Fibroblast of the conjunctiva (primary cell): Measurements from ENCODE around the gene ATP8A2.
"Not testable (repeated sequence)": the region's sequence is repeated elsewhere in the genome, so short reads cannot be mapped to it uniquely, and the experiment has no call there.

ENCODE experiments used
- DNase-seq: peaks from one replicate; pipeline ENCODE4 v3.0.0-alpha.2; 2010; ENCODE audit warnings: low read depth

Gene ATP8A2

DNA sequence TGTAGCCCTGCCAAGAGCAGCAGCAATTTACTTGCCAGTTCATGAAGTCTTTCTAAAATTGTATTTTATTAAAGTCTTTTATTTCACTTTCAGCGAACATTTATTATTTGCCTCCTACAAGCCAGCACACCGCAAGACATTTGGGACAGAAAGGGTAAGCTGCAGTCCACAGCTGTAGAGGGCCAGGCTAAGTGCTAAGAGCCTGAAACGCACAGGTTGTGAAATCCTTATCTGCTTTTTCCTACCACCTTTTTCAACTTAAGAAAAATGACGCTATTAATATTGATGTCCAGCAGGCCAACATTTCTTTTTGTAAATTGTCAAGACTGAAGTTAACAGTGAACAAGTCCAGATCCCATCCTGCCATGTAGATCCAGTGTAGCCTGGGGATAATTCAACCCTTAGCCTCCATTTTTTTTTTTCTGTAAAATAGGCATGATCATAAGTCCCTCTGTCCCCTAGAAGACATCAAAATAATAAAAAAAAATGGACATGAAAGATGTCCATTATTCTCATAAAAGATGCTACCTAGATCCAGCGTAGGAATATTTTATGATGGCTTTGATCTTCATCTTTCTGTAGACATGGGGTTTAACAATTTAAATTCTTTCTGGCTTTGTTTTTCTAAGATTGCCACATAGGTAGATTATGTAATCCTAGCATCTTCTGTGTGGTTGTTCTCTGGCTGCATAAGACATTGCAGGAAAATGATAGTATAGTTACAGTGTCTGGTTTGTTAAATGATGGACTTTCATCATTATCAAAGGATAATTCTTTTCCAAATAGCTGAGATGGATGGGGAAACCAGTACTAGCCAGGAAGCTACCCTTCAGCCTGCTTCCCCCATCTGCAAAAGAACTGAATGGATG lies 551.7 kb downstream of the ATP8A2 start:
- DNase-seq, result no peak

DNA sequence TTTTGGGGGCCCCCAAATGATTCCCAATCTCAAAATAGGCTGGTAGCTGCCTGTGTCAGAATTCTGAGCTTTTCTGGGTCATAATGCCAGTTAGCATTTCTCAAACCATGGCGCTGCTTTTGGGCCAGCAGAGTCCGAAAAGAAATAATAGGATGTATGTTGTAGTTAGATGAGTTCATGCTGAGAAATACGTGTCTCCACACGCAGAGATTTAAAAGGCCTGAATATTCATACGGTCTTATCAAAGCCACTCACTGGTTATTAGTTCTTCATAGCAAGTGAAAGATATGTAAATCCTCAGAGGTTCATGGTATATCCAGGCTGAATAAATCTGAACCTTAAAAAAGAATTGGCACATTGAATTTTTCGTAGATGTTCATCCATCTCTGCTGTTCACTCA lies 555.6 kb downstream of the ATP8A2 start:
- no peak for DNase-seq

DNA sequence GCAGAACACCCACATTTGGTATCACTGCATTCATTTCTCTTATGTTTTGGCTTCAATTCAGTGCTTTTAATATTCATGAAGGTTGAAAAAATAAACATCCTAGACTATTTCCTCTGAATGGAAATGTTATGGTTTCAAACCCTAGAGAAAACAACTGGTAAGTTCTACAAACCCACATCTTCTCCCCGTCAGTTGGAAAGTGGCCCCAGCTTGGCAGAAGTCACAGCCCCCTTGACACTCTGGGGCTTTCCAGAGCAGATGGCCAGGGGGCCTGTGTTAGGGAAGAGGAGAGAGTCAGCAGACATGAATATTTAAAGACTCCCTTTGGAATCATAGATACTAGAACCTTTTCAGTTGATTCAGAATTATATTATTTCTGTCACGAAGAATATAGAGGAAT lies 556.2 kb downstream of the ATP8A2 start:
- DNase-seq, result peak; percentile 17

DNA sequence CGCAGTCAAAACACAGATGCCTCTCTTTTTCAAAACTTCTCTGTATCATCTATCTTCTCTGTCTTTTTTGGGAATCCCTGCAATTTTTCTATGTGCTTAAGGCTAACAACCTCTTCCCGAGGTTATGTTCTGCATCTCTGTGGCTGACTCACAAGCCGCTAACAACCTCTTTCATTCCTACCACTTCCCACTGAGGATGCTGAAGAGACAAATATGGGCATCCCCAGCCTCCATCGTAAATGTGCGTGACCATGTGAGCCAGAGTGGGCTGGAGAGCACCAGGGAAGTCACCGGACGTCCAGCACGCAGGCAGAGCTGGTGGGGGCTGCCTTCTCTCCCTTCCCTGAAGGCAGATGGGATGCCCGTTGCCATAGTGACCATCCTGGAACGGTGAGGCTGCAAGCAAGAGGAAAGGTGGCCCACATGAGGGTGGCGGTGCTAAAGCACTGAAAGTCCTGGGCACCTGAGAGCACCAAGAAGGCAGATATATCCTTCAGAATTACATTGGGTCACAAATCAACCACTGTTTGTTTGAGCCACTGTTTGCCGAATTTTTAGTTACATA lies 557.2 kb downstream of the ATP8A2 start:
- DNase-seq, result no peak

DNA sequence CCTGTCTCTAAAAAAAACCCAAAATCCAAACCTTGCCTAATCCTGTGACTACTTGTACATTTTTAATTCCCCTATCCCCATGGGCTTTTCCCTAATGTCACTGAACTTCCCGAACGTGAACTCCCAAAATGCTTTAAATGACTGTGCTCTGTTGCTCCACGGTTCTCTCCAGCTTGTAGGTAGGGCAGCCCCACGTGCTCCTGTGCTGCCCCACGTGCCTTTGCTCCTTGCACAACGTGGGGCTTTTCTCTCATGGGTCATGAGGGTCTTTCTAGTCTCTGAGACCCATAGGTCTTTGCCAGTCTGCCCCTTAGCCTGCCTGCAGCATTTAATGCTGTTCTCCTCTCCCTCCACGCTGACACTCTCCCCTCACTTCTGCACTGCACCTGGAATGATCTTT lies 558.0 kb downstream of the ATP8A2 start:
- no peak for DNase-seq

DNA sequence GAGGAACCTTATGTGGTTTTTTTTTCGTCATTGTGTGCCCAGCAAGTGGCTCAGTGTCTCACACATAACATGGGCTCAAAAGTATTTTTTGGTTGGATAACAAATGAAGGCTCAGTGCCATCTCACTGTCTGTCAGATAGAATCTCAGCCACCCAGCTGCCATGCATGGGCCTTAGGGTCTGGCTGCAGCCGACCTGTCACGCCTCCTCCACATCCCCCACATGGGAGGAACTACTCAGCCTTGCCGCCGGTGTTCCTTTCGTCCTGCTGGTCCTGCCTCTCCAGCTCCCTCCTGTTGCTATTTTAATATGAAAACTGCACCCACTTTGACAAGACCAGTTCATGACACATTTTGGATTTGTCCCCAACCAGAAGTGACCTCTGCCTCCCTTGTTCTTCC lies 558.9 kb downstream of the ATP8A2 start:
- no peak for DNase-seq

DNA sequence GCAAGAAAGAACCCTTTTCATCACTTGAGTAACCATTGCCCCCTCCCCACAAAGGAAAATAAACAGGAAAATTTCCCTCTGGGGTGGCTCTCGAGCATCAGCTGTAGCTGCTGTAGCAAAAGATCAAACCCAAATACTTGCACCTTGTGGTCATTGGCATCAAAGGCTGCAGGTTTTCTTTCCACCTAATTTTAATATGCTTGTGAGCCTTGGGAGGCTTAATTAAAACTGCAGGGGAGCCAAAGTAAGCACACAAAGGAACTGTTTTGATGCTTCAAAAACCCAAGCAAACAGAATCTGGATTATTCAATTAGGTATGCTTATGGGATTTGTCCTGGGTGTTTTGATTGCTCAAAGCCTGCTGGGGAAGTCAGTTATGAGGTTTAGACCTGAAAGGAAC lies 560.6 kb downstream of the ATP8A2 start:
- no peak for DNase-seq

DNA sequence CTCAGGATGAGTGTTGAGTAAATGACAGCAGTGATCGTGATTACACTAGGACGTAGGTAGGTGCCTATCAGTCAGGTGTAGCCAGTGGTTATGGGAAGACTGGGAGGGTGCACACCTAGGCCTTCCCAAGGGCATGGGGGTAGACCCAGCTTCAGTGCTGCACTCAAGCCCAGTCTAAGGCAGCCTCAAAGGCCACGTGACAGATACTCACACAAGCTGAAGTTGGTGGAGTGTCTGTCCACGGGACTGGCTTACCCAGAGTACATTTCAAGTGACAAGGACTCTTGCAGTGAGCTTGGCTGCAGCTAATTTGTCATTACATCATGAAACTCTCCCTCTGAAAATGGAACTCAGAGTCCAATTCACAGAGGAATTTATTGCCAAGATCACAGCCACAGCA lies 561.7 kb downstream of the ATP8A2 start:
- no peak for DNase-seq

DNA sequence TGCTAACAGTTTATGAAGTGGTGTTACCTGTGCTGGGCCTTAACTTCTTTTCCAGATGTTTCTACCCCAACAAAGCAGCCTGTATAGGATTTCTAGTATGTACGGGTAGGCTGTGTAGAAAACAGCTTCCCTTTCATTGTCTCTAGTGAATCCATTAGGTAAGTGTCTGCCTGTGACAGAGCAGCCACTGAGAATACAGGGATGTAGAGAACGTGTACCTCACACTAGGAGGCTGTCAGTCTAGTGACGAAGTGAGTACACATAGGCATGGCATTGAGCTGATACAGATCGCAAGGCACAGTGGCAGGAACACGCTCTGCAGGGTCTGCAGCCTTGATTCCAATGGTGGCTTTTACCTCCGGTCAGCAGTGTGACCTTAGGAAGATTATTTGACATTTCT lies 562.4 kb downstream of the ATP8A2 start:
- DNase-seq, result no peak

DNA sequence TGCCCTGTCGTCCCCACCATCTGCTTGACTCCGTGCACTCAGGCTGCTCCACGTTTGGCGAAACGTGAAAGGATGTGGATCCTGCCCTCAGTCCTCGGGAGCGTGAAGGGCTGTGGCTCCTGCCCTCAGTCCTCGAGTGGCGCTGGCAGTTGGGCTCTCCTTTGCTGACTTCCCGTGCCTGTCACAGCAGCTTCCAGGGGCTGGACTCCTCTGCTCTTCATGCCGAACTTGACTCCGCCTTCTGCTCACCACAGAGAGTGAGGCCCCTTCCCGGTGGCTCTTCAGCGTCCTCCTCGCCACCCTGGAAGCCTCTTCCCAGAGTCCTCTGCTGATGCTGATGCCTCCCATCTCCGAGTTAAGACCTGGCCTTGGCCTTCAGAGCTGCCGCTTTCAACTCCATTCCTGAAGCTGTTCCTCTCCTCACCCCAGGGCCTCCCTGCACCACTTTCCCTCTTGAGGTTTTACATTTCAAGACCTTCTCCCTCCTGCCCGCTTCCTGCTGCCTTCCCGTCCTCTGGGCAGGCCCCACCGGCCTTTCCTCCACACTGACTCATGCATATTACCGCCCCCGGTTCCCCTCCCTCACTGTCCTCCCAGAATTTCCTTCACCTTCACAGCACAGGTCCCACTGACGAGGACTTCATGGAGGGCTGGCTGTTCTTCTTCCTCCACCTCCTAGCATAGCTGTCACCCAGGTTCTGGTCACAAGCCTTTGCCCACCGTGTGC lies 568.4 kb downstream of the ATP8A2 start:
- DNase-seq, result no peak

DNA sequence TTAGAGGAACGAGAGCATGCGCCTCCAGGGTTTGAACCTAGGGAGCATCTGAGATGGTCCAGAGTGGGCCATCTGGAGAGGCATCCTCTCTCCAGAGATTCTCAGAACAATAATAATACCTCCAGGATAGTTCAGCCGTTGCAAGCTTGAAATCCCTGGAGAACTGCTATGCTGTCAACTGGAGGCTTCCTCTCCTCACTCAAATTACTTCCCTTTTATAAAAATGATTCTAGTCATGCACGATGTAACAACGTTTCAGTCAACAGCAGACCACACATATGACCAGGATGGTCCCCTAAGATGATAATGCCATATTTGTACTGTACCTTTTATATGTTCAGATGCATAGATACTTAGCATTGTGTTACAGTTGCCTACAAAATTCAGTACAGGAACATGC lies 571.3 kb downstream of the ATP8A2 start:
- no peak for DNase-seq

DNA sequence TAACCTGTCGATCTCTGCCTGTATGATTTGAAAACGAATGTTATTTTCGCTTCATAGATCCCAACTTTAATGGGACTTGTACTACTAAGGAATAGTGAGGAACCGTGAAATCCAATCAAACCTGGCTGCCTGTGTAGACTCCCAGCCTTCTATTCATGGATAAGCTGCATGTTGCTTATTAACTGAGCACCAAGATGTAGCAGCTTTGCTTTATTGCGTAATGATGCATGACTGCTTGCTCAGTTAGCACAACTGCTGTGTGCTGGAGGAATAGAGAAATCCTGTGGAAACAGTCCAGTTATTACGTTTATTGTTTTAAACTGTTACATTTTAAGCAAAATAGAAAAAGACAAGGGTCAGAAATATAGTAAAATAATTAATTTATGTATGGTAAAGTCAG lies 571.9 kb downstream of the ATP8A2 start:
- DNase-seq, result peak; percentile 27

DNA sequence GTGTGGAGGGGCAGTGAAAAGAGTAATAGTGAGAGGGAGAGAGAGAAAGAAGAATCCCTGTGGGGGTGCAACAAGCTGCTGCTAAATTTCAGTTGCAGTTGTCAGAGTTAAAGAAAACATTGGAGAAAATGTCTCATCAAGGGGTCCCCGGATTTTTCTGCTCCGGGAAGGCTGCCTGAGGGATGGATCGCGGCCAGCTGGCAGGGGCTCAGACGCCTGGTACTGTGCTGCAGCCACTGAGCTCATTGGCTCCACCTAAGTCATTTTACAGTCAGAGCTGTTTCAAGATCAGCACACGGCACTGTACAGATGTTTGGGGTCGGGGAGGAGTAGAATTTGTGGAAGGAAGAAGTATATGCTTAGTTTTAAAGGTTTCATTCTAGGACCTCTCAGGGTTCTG lies 573.8 kb downstream of the ATP8A2 start:
- DNase-seq, result peak; percentile 6

DNA sequence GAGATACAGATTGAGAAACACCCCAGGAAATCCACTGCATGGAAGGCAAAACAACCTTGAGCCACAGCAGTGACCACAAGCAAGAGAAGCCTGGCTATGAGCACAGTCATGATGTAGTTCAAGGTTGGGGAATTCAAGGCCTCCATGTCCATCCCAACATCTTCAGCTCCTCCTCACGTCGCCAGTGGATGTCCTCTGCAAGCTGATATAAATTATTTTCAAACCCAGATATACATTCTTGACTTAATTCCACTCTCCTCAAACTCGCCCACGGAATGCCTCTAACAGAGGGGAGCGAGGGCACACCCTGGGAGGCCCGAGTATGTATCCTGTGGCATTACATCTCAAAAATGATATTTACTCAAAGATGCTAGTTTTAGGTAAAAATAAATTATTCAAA lies 574.5 kb downstream of the ATP8A2 start:
- DNase-seq, result no peak

DNA sequence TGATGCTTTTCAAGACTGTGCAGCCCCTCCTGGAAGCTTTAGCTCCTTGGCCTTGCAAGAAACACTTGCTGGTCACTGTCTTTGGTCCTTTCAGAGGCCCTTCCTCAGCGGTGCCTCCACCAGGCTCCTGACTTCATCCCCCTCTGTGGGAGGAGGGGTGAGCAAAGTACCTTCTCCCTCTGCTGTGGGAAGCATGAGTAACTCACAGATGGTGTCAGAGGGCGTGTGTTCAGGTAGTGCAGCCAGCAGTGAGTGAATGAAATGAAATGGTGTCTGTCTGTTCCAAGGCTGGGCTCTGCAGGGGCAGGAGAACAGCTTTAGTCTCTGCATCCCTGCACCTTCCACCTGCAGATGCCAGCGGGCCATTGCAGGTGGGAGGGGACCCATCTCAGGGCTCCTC lies 577.1 kb downstream of the ATP8A2 start:
- DNase-seq, result no peak

DNA sequence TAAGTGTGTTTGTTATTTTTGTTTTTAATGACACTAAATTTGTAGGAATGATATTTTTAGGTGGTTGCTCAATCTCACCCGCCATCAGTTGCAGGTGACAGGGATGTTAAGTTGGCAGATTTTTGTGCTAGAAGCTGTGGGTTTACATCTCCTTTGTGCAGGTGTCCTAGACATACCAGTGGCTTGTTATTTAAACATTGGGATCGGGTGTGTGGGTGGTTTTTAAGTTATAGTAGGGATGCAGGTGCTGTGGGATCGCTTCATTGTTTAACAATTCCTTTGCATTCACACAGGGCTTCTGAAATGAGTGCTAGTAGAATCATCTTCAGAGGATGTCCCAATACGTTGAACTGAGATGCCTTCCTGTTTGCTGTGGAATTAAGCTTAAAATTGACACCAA lies 580.1 kb downstream of the ATP8A2 start:
- no peak for DNase-seq

DNA sequence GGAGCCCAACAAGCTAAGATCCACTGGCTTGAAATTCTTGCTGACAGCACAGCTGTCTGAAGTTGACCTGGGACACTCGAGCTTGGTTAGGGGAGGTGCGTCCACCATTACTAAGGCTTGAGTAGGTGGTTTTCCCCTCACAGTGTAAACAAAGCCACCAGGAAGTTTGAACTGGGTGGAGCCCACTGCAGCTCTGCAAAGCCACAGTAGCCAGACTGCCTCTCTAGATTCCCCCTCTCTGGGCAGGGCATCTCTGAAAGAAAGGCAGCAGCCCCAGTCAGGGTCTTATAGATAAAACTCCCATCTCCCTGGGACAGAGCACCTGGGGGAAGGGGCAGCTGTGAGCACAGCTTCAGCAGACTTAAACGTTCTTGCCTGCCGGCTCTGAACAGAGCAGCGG lies 582.3 kb downstream of the ATP8A2 start:
- DNase-seq, result not testable (repeated sequence)

DNA sequence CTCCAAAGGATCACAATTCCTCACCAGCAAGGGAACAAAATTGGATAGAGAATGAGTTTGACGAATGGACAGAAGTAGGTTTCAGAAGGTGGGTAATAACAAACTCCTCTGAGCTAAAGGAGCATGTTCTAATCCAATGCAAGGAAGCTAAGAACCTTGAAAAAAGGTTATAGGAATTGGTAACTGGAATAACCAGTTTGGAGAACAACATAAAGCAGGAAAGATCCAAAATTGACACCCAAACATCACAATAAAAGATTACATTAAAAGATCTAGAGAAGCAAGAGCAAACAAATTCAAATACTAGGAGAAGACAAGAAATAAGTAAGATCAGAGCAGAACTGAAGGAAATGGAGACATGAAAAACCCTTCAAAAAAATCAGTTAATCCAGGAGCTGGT lies 583.2 kb downstream of the ATP8A2 start:
- DNase-seq, result not testable (repeated sequence)

DNA sequence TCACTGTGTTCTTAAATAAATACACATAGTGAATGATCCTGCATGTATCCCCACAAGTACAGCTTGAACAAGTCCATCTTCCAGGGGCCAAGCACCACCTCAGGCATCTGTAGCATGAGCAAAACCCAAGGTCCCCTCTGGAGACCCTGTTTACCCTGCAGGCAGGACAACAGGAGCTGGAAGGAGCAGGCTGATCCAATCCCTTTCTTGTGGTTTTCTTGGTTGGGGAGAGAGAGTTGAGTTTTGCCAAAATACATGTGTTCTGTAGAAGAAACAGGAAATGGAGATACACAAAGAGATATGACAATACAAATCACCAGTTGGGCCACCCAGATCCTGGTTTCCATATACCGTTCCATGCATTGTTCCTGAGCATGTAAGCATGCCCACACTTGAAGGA lies 587.2 kb downstream of the ATP8A2 start:
- DNase-seq, result no peak

DNA sequence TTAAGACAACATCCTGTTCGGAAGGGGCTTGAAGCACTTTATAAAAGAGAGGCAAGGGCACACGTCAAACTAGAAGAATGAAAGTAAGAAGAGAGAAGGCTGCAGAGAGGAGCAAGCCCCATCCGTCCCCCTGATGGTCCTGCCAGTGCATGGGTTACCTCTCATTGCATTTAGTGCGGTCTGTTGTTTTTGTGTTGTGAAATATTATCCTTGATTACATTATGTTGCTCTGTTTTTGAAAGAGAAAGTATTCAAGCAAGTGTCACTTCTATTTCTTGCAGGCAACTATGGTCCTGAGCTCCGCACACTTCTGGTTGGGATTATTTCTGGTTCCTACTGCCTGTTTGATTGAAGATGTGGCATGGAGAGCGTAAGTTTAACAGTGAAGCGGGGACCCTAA lies 589.5 kb downstream of the ATP8A2 start:
- no peak for DNase-seq

DNA sequence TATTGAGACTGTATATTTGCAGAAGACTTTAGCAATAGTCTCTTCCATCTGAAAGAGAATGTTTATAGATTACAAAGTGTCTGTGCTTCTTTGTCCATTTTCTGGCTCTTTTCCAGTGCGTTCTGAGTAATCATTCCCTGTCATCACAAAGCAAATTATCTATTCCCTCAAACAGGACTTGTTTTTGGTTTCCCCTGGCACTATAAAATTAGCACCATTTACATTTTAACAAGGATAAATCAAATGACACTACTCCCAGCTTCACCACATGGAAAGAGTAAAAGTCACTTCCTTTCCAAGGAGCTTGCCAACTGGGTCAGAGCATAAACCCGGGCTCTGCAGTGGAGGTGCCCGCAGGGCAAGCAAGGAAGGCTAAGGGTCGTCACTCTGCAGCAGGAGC lies 591.9 kb downstream of the ATP8A2 start:
- no peak for DNase-seq

DNA sequence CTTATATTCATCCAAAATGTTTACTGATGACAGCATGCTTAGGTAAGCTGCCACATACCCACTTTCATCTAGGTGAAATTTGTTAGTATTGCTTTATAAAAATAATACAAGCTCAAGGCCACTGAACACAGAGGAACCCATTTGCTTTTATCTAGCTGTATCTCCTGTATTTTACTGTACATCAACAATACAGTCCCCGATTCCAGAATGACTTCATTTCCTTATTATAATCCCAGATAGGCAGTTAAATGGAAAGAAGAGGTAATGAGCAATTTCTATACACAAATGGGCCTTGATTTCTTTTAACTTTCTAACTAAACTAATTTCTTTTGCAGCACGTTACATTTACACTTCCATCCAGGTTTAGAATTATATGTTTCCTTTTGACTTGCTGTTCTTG lies 593.8 kb downstream of the ATP8A2 start:
- DNase-seq, result no peak

DNA sequence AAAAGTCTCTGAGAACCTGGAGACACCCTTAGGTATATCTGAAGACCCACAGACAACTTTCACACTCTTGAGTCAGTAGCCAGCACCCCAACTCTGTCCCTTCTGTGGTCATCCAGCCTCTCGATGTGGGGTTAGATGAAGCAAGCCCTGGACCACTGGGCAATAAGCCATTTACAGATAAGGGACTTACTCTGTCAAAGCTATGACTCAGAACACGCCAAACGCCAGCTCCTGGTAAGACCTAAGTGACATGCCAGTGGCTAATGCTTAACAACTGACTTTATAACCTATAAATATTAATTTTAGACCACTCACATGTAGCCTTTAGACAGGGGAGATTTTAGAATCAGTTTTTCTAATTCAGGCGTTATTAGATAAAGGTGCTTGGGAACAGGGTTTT lies 594.3 kb downstream of the ATP8A2 start:
- no peak for DNase-seq
